Keratinocyte (primary cell): ENCODE measurements around the gene MRPL16. TPM values are rescaled to one million over a fixed set of nuclear protein-coding genes. Genes with fewer than 3 reads are reported as not detected.
"Not testable (repeated sequence)": the region's sequence is repeated elsewhere in the genome, so short reads cannot be mapped to it uniquely, and the experiment has no call there.

Experiments
- DNase-seq: peaks from one replicate; pipeline ENCODE4 v3.0.0-alpha.2; 2011; ENCODE audit warnings: low read depth, missing footprints, low spot score
- FAIRE-seq: peaks from 2 replicates; lab custom pipeline; 2011; peaks lifted over from hg19 to GRCh38; lab: Jason Lieb, UNC
- H2AFZ ChIP-seq: 2 replicates; pipeline ENCODE4 v1.6.0; 2012; ENCODE audit warnings: low read length, control low read depth, inconsistent platforms; ENCODE audit not compliant: control insufficient read depth
- H3K27ac ChIP-seq: 2 replicates; pipeline ENCODE4 v1.5.1; 2011; ENCODE audit warnings: low read length; ENCODE audit not compliant: control insufficient read depth, insufficient read depth
- H3K27me3 ChIP-seq: 3 replicates; pipeline ENCODE4 v1.6.0; 2011; ENCODE audit warnings: low read length; ENCODE audit not compliant: control insufficient read depth, insufficient read depth; ENCODE audit errors: extremely low read depth
- H3K36me3 ChIP-seq, 2 experiments: 2 replicates in 1 of 2; 3 replicates in 1 of 2; pipeline ENCODE4 v1.5.1; 2011; ENCODE audit warnings: low read length in 2 of 2, mild to moderate bottlenecking in 1 of 2; ENCODE audit not compliant: control insufficient read depth in 2 of 2, insufficient read depth in 2 of 2; ENCODE audit errors: extremely low read depth in 1 of 2
- H3K4me1 ChIP-seq: 3 replicates; pipeline ENCODE4 v1.5.1; 2011; ENCODE audit warnings: low read length; ENCODE audit not compliant: control insufficient read depth, insufficient read depth; ENCODE audit errors: extremely low read depth
- H3K4me2 ChIP-seq: 3 replicates; pipeline ENCODE4 v1.6.0; 2011; ENCODE audit warnings: low read depth, low read length; ENCODE audit not compliant: control insufficient read depth, insufficient read depth; ENCODE audit errors: extremely low read depth
- H3K4me3 ChIP-seq, 3 experiments: fragments of 200-600 bp in 1 of 3; sonication (generic) in 1 of 3; 2 replicates in 2 of 3; 3 replicates in 1 of 3; pipeline ENCODE4 v1.5.1; 2011 to 2016; ENCODE audit warnings: low read length in 3 of 3, mild to moderate bottlenecking in 3 of 3, control low read depth in 2 of 3, inconsistent platforms in 1 of 3, low read depth in 1 of 3, mixed read lengths in 1 of 3, mixed run types in 1 of 3, moderate library complexity in 1 of 3; ENCODE audit not compliant: control insufficient read depth in 2 of 3, insufficient read depth in 2 of 3; ENCODE audit errors: extremely low read depth in 1 of 3
- H3K79me2 ChIP-seq: 2 replicates; pipeline ENCODE4 v1.6.0; 2012; ENCODE audit warnings: low read length; ENCODE audit not compliant: control insufficient read depth, insufficient read depth
- H3K9ac ChIP-seq: 3 replicates; pipeline ENCODE4 v1.6.0; 2011; ENCODE audit warnings: low read length; ENCODE audit not compliant: control insufficient read depth, insufficient read depth; ENCODE audit errors: extremely low read depth
- H3K9me1 ChIP-seq: 3 replicates; pipeline ENCODE4 v1.6.0; 2011; ENCODE audit warnings: low read length; ENCODE audit not compliant: control insufficient read depth, insufficient read depth; ENCODE audit errors: extremely low read depth
- H3K9me3 ChIP-seq: 2 replicates; pipeline ENCODE4 v1.5.1; 2012; ENCODE audit warnings: low read depth, low read length; ENCODE audit not compliant: control insufficient read depth
- H4K20me1 ChIP-seq: 3 replicates; pipeline ENCODE4 v1.6.0; 2011; ENCODE audit warnings: low read length; ENCODE audit not compliant: control insufficient read depth, insufficient read depth; ENCODE audit errors: extremely low read depth
- CTCF ChIP-seq, 3 experiments: IDR thresholded peaks in 1 of 3; conservative IDR thresholded peaks in 1 of 3; optimal IDR thresholded peaks in 1 of 3; 2 replicates in 2 of 3; 3 replicates in 1 of 3; pipeline versions ENCODE3 to v1.5.1; 2011; ENCODE audit warnings: low read length in 3 of 3, mild to moderate bottlenecking in 3 of 3, moderate library complexity in 2 of 3, control low read depth in 1 of 3, inconsistent platforms in 1 of 3; ENCODE audit not compliant: insufficient read depth in 2 of 3; ENCODE audit errors: extremely low read depth in 1 of 3
- EZH2 ChIP-seq: IDR thresholded peaks from one replicate; pipeline ENCODE4 v1.6.1; 2012; ENCODE audit warnings: inconsistent platforms, mild to moderate bottlenecking, low read length, moderate library complexity
- dilution Hi-C: fragments of 300-500 bp; cut with MboI; formaldehyde crosslinking; loops from one replicate; pipeline ENCODE4 v1.7.0; 2020; ENCODE audit warnings: low sequenced_read_pairs; ENCODE audit not compliant: extremely low pct_ligation_motif_present
- polyA plus RNA-seq, 5 experiments: library from polyadenylated mRNA; depleted of rRNA in 3 of 5; stranded (reverse) in 3 of 5; stranded (forward) in 1 of 5; unstranded in 1 of 5; fragments of >200 nt; gene quantifications; 1 replicate in 1 of 5; 2 replicates in 3 of 5; 3 replicates in 1 of 5; pipeline versions ENCODE4 v1.2.1 to v1.2.3, GENCODE V29; 2011 to 2012; ENCODE audit warnings: missing spikeins in 2 of 5, low read depth in 1 of 5, low replicate concordance in 1 of 5

MRPL16 gene
- polyA plus RNA-seq, 1 donor (not counting 4 experiments of a cell fraction or from before 2014, with no cell fraction given) = 72.1 TPM

- Histone ChIP-seq H3K79me2 (no peaks in the 10 kb centered on the region), H2AFZ (peak overlapping the region; percentile 2), H3K4me1 (peaks cover 22% of the 10 kb centered on the region), H3K27me3 (no peaks in the 10 kb centered on the region), H3K9ac (no peak overlapping the region), H4K20me1 (no peaks in the 10 kb centered on the region), H3K27ac (peak overlapping the region; percentile 44), H3K36me3 (no peaks in the 10 kb centered on the region), H3K9me3 (no peaks in the 10 kb centered on the region), H3K4me2 (peak overlapping the region; percentile 36), H3K9me1 (no peaks in the 10 kb centered on the region), H3K4me3 (no peak overlapping the region)
- TF ChIP-seq CTCF (optimal IDR thresholded peaks at IDR 0.05 in 1 of 3, IDR thresholded peaks at IDR 0.05 in 1 of 3, conservative IDR thresholded peaks at IDR 0.05 in 1 of 3; ENCODE audit: extremely low read depth in 1 of 3, insufficient read depth in 2 of 3, low read length in 3 of 3) (no peak), EZH2 (no peak)
- peak; percentile 64 for FAIRE-seq
- dilution Hi-C loops = no loop called here
- DNase-seq = peak; percentile 32
Measured at GRCh38 chr11:59857439-59858434, 47.2 kb upstream of the MRPL16 start.

GRCh38 chr11:59854871-59855270, 44.3 kb upstream of the MRPL16 start:
- Histone ChIP-seq H3K79me2 (no peaks in the 10 kb centered on the region), H3K36me3 (no peaks in the 10 kb centered on the region), H3K27ac (no peak overlapping the region), H3K9me1 (no peaks in the 10 kb centered on the region), H3K9me3 (no peaks in the 10 kb centered on the region), H3K4me3 (no peak overlapping the region), H3K4me1 (peaks cover 22% of the 10 kb centered on the region), H3K27me3 (no peaks in the 10 kb centered on the region), H2AFZ (no peak overlapping the region), H3K4me2 (no peak overlapping the region), H3K9ac (no peak overlapping the region), H4K20me1 (no peaks in the 10 kb centered on the region)
- dilution Hi-C loops = no loop called here
- DNase-seq (no peak), FAIRE-seq (no peak)
- TF ChIP-seq EZH2 (no peak), CTCF (optimal IDR thresholded peaks at IDR 0.05 in 1 of 3, IDR thresholded peaks at IDR 0.05 in 1 of 3, conservative IDR thresholded peaks at IDR 0.05 in 1 of 3; ENCODE audit: extremely low read depth in 1 of 3, insufficient read depth in 2 of 3, low read length in 3 of 3) (no peak)

- H3K9me1 ChIP-seq, H2AFZ ChIP-seq, H3K79me2 ChIP-seq, dilution Hi-C loops, H3K36me3 ChIP-seq, H3K4me1 ChIP-seq, H3K27me3 ChIP-seq, DNase-seq, H4K20me1 ChIP-seq, FAIRE-seq, H3K4me2 ChIP-seq, H3K9me3 ChIP-seq, H3K9ac ChIP-seq, H3K4me3 ChIP-seq, H3K27ac ChIP-seq: not testable (repeated sequence)
Measured at GRCh38 chr11:59851416-59851815, 40.8 kb upstream of the MRPL16 start.
